Dermis blood vessel endothelial cell (primary cell): ENCODE results near the gene TIMM23B. TPM values are rescaled to one million over a fixed set of nuclear protein-coding genes. Genes with fewer than 3 reads are reported as not detected.
"Not testable (repeated sequence)": the region's sequence is repeated elsewhere in the genome, so short reads cannot be mapped to it uniquely, and the experiment has no call there.

Source experiments
- DNase-seq: peaks from one replicate; pipeline ENCODE4 v3.0.0; 2010
- total RNA-seq: library from RNA; depleted of rRNA; stranded (reverse); fragments of >200 nt; gene quantifications from 2 replicates; pipeline ENCODE4 v1.2.3, GENCODE V29; 2014

The TIMM23B gene
- total RNA-seq, 1 donor from 2014 or later = 15.3 TPM

- DNase-seq = not testable (repeated sequence)
Measured at GRCh38 chr10:49987207-49987606, 45.4 kb downstream of the TIMM23B start.

GRCh38 chr10:49988376-49988775, 46.5 kb downstream of the TIMM23B start, which contains the start of gene AGAP6:
TSS of gene AGAP6 (plus strand) at chr10:49988406. CDS start at chr10:49988716, 310 bp downstream.
- DNase-seq = not testable (repeated sequence)

GRCh38 chr10:49995321-49995720, 53.5 kb downstream of the TIMM23B start:
- DNase-seq = not testable (repeated sequence)

DNA sequence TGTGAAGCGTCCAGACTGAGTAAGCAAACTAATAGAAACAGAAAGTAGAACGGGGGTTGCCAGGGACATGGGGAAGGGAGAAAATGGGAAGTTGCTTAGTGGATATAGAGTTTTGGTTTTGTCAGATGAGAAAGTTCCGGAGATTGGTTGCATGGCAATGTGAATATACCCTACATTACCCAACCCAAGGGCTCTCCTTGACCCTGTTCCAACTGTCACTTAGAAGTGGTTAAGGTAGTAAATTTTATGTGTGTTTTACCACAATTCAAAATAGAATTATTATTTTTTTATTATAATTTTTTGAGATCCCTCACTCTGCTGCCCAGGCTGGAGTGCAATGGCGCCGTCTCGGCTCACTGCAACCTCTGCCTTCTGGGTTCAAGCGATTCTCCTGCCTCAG, 72.2 kb downstream of the TIMM23B start:
- DNase-seq = not testable (repeated sequence)

DNA sequence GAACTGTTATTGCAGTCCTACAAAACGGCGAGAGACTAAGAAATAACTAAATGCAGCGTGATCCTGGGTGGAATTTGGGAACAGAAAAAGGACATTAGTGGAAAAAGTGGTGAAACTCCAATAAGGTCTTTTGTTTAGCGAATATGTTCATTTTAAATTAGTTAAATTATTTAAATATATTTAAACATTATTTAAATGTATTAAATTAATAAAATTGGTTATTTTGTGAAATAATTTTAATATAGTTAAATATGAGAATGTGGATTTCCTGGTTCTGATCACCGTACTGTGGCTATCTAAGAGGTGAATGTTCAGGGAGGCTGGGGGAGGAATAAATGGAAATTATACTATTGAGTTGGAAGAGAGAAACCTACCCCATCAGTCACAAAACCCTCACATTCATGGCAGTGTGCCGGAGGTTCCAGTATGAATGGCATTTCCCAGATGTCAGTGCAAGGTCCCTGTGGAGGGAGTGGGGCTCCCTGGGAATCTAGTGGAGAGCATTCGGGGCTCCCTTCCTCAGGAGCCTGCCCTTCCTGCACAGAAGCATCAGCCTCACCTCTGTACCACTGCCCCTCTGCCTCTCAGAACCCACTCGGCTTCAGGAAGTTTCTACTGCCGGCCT, 73.9 kb downstream of the TIMM23B start:
- not testable (repeated sequence) for DNase-seq

DNA sequence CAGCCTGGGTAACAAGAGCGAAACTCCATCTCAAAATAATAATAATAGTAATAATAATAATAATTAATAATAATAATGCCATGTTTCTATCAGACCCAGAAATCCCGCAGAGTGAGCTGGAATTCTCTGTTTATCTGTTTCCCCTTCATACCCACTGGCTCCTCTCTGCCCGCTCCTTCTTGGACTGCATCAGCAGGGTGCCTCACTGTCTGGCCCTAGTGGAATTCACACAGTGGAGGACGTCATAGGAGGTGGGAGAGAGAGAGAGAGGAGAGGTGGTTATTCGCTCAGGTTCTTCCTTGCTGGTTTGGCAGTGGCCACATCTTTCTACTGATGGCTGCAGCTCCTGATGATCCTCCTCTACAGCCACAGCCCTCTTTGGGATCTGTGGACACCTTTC, 75.1 kb downstream of the TIMM23B start:
- not testable (repeated sequence) for DNase-seq

DNA sequence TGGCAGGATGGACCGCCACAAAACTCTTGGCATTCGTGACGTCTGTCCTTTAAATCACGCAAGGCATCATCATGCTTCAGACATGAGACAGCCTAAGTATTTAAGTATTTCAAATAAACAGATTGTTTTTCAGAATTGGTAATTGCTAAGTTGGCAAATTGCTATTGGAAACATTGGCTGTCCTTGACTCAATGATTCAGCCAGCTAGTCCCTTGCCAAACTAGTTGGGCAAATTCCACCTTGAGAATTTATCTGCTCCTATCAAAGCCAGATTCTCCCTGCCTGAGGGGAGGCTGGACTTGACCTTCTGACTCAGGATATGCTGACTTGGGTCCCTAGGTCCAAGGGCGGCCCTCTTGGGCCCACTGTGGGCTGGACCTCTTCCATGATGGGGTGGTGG, 75.8 kb downstream of the TIMM23B start:
- DNase-seq = not testable (repeated sequence)

DNA sequence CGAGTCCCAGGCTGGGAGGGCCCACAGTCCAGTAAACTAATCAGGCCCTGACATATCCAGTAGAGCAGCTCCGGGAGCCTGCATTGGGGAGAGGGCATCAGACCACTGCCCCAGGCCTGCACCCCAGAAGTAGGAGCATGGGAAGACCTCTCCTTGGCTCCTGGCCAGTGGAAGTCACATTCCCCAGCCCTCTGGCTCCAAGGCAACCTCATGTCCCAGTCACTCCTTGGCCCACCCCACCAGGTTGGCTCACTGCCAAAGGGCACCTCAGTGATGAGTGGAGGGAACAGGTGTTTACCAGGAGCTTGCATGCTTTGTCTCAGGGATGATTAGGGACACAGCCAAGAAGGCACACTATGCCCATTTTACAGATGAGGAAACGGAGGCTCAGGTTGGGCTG, 77.4 kb downstream of the TIMM23B start:
- DNase-seq = not testable (repeated sequence)

- DNase-seq = not testable (repeated sequence)
Measured at GRCh38 chr10:50020451-50021024, 78.7 kb downstream of the TIMM23B start.

DNA sequence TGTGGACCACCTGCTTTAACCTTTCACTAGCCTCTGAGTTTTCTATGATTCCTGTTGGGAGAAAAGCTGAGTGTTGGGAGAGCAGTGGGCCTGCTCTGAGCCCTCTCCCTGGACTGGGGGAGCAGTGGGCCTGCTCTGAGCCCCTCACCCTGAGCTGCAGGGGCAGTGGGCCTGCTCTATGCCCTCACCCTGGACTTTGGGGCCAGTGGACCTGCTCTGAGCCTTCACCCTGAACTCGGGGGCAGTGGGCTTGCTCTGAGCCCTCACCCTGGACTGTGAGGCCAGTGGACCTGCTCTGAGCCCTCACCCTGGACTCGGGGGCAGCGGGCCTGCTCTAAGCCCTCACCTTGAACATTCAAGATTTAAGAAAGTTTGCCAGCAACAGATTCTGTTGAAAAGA, 79.8 kb downstream of the TIMM23B start:
- DNase-seq = no peak

Other genes with a start within 250 kb of the TIMM23B start
- 0.33 and 0.85 TPM in 2 replicates for gene OGDHL, start 179.7 kb upstream of the TIMM23B start, total RNA-seq
- 29.8 and 31.1 TPM in 2 replicates for gene PARG, start within 50 bp of the TIMM23B start, total RNA-seq
- gene AGAP6, start 46.4 kb downstream of the TIMM23B start, total RNA-seq = 2.1 and 3.6 TPM in 2 replicates
- 45.3 and 61.3 TPM in 2 replicates for gene WASHC2A, start 125.9 kb downstream of the TIMM23B start, total RNA-seq